PFSK-1 (cell line): Measurements from ENCODE around the gene SERINC5.

Experiments used
- FOXP2 ChIP-seq: optimal IDR thresholded peaks from 2 replicates; pipeline ENCODE3; 2011; ENCODE audit warnings: borderline replicate concordance, control low read depth, inconsistent platforms; ENCODE audit not compliant: insufficient read depth; ENCODE audit errors: extremely low read length, extremely low read depth
- POLR2AphosphoS5 ChIP-seq: IDR thresholded peaks from 2 replicates; pipeline ENCODE4 v1.6.1; 2012; ENCODE audit warnings: low read depth, mild to moderate bottlenecking, control low read depth, low read length, moderate library complexity
- REST ChIP-seq, 2 experiments: IDR thresholded peaks; 2 replicates each; pipeline versions ENCODE4 v1.6.1 to v1.8.0; 2011 to 2012; ENCODE audit warnings: low read depth in 2 of 2, low read length in 2 of 2, control low read depth in 1 of 2, inconsistent platforms in 1 of 2, mild to moderate bottlenecking in 1 of 2, moderate library complexity in 1 of 2; ENCODE audit not compliant: insufficient read depth in 1 of 2
- SIN3A ChIP-seq: IDR thresholded peaks from 2 replicates; pipeline ENCODE4 v1.6.1; 2012; ENCODE audit warnings: mild to moderate bottlenecking, low read length, moderate library complexity, borderline replicate concordance; ENCODE audit not compliant: insufficient read depth
- TAF1 ChIP-seq: IDR thresholded peaks from 2 replicates; pipeline ENCODE4 v1.6.1; 2012; ENCODE audit warnings: low read length, control low read depth, borderline replicate concordance; ENCODE audit not compliant: insufficient read depth

DNA sequence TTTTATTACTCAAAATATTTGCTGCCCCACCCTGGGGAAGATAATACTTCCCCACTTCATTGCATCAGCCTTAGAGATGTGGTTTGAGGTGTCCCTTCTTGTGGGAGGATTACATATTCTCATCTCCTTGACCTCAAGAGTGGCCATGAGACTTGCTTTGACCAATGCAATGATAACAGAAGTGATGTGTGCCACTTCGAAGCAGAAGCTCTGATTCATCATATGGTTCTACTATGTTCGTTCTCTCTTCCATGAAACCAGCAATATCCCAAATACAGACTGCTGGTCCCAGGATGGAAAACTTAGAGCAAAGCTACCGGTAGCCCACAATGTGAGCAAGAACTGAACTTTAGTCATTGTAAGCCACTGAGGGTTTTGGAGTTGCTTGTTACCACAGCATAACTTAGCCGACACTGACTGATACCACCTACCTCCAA lies 128.7 kb downstream of the SERINC5 start:
- no peak for TF ChIP-seq POLR2AphosphoS5
- no peak for TF ChIP-seq REST (IDR thresholded peaks at IDR 0.05; ENCODE audit: insufficient read depth in 1 of 2, low read depth in 2 of 2, low read length in 2 of 2)
- TF ChIP-seq TAF1: no peak
- TF ChIP-seq SIN3A: no peak
- TF ChIP-seq FOXP2: no peak
